ENCODE measurements around the gene AUNIP. TPM values are rescaled to one million over a fixed set of nuclear protein-coding genes. Genes with fewer than 3 reads are reported as not detected.

The AUNIP gene
- total and polyA plus RNA-seq, 2 donors (not counting 3 experiments of a cell fraction or from before 2014, with no cell fraction given), result 1.8 to 4.5 TPM

- Histone ChIP-seq H3K9ac (replicated peaks; ENCODE audit: extremely low read depth, insufficient read depth, low read length) (no peak overlapping the region), H3K9me1 (replicated peaks; ENCODE audit: control insufficient read depth, extremely low read depth, insufficient read depth, low read length) (no peaks in the 10 kb centered on the region), H3K4me3 (replicated peaks in 1 of 3; ENCODE audit: insufficient read depth in 1 of 3, low read depth in 1 of 3, low read length in 3 of 3) (no peak overlapping the region), H3K4me1 (ENCODE audit: control insufficient read depth, extremely low read depth, insufficient read depth, low read length) (peaks cover 10% of the 10 kb centered on the region), H3K4me2 (ENCODE audit: insufficient read depth, low read length) (no peak overlapping the region), H3K36me3 (ENCODE audit: control insufficient read depth in 2 of 2, extremely low read depth in 1 of 2, insufficient read depth in 2 of 2, low read length in 2 of 2) (no peaks in the 10 kb centered on the region), H2AFZ (ENCODE audit: low read depth, low read length) (no peak overlapping the region), H3K27me3 (ENCODE audit: control insufficient read depth in 2 of 2, insufficient read depth in 2 of 2, low read length in 2 of 2) (no peaks in the 10 kb centered on the region), H3K9me3 (replicated peaks; ENCODE audit: control insufficient read depth, insufficient read depth, low read length) (no peaks in the 10 kb centered on the region), H3K27ac (ENCODE audit: insufficient read depth, low read depth, low read length) (no peak overlapping the region), H4K20me1 (replicated peaks; ENCODE audit: control insufficient read depth, extremely low read depth, insufficient read depth, low read length) (no peaks in the 10 kb centered on the region), H3K79me2 (ENCODE audit: control insufficient read depth, insufficient read depth, low read length) (no peaks in the 10 kb centered on the region)
- intact Hi-C loops (cut with micrococcal nuclease), result no loop called here
- no TSS peak for BruUV-seq (replicated peaks)
- TF ChIP-seq MAX (IDR thresholded peaks at IDR 0.05; ENCODE audit: insufficient read depth, insufficient read length) (no peak), JUN (IDR thresholded peaks at IDR 0.05; ENCODE audit: borderline replicate concordance, insufficient read depth, insufficient read length, low read depth) (no peak), EZH2 (IDR thresholded peaks at IDR 0.05; ENCODE audit: borderline replicate concordance, low read depth, low read length, severe bottlenecking) (no peak), FOS (IDR thresholded peaks at IDR 0.05; ENCODE audit: borderline replicate concordance, insufficient read depth, low read length) (no peak), GATA2 (IDR thresholded peaks at IDR 0.05; ENCODE audit: insufficient read depth, insufficient read length, low read depth, low read length) (no peak), POLR2AphosphoS5 (IDR thresholded peaks at IDR 0.05; ENCODE audit: insufficient read depth, low read depth, low read length) (no peak), MYC (IDR thresholded peaks at IDR 0.05; ENCODE audit: low read depth, low read length) (no peak), CTCF (IDR thresholded peaks at IDR 0.05; ENCODE audit: extremely low read depth in 1 of 2, insufficient read depth in 1 of 2, low read depth in 1 of 2, low read length in 2 of 2) (no peak), POLR2A (IDR thresholded peaks at IDR 0.05; ENCODE audit: low read depth, low read length) (no peak)
- FAIRE-seq (no peak), DNase-seq (ENCODE audit: low read depth, low spot score) (no peak)
- dilution Hi-C loops (cut with MboI; ENCODE audit: extremely low pct_ligation_motif_present, low sequenced_read_pairs), result loop anchor here (25.0 kb wide), 1 partner anchor 96 kb away; the partner anchor contains the start of gene PAFAH2
- ChIA-PET CTCF (interaction anchor here (1.5 to 15.3 kb wide), 3 partner anchors 9 to 106 kb away, joined by 4 to 404 read pairs (median 7); partner anchors contain the start of gene PAFAH2), POLR2A (interaction anchor here (0.7 kb wide), 1 partner anchor 21 kb away, joined by 9 read pairs; no protein-coding TSS in a partner anchor)
Observed at GRCh38 chr1:25891606-25892005, 32.3 kb upstream of the AUNIP start.
